ENCODE measurements around the gene SKOR2. TPM values are rescaled to one million over a fixed set of nuclear protein-coding genes. Genes with fewer than 3 reads are reported as not detected.
A peak's percentile ranks its signal among the peaks of the same experiment; 100 is the strongest.

SKOR2 gene
- total and polyA plus RNA-seq, 2 donors (not counting 1 experiment from before 2014, with no cell fraction given) = not detected

DNA sequence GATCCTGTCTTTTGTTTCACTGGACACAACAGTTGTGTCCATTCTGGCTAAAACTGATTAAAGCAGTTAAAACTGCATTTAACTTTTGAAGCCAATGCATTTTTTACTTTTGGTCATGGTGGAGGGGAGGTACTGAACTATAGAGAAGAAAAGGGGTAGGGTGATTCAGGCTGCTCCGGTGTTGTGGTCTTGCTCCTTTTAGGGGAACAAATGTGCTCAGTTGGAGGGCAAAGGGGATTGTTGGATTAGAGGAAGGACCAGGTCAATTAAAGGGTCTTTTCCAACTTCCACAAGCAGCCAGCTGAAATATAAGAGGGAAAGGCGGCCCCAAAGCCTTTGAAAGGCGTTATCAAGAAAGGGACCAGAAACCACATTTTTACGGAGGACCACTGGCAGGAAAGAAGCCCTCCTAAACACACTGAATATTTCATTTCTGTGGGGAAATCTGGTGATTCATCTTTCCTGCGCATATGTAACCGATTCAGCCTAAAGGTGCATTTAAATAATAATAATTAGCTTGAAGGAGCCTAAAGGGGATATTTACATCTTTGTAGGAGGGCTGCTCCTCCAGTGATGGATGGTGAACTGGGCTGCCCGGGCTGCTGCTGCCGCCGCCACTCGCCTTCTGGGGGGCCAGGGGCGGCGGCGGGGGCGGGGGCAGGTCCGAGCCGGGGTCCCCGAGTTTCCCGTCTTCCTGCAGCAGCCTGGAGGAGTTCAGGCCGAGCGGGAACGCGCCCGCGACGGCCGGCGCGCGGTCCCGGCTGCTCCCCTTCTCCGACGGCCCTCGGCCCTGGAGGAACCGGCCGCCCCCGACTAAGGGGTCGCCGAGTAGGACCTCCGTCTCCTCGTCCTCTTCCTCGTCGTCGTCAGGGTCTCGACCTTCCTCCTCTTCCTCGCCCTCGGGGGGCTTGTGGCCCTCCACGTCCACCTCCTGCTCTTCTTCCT, 5.2 kb downstream of the SKOR2 start:
- Histone ChIP-seq H3K4me1 (ENCODE audit: control insufficient read depth, extremely low read depth, insufficient read depth, low read length) (no peaks in the 10 kb centered on the region), H3K4me3 (replicated peaks in 1 of 4; ENCODE audit: control extremely low read depth in 1 of 4, insufficient read depth in 1 of 4, low read depth in 3 of 4, low read length in 4 of 4) (no peak overlapping the region), H3K9me3 (ENCODE audit: control insufficient read depth, insufficient read depth, low read depth, low read length) (no peaks in the 10 kb centered on the region), H3K9ac (ENCODE audit: insufficient read depth, low read length) (no peak overlapping the region), H3K36me3 (ENCODE audit: control insufficient read depth, insufficient read depth, low read length) (no peaks in the 10 kb centered on the region), H4K20me1 (ENCODE audit: control insufficient read depth, extremely low read depth, insufficient read depth, low read length) (no peaks in the 10 kb centered on the region), H2AFZ (ENCODE audit: low read length) (no peak overlapping the region), H3K4me2 (ENCODE audit: extremely low read depth, insufficient read depth, low read length) (no peak overlapping the region), H3K27me3 (ENCODE audit: control insufficient read depth, insufficient read depth, low read length) (peaks cover 37% of the 10 kb centered on the region), H3K79me2 (ENCODE audit: control insufficient read depth, insufficient read depth, low read length) (no peaks in the 10 kb centered on the region), H3K27ac (ENCODE audit: insufficient read depth, low read length) (no peak overlapping the region)
- no peak for DNase-seq (ENCODE audit: low read depth in 2 of 2)
- TF ChIP-seq, protein P1, sequence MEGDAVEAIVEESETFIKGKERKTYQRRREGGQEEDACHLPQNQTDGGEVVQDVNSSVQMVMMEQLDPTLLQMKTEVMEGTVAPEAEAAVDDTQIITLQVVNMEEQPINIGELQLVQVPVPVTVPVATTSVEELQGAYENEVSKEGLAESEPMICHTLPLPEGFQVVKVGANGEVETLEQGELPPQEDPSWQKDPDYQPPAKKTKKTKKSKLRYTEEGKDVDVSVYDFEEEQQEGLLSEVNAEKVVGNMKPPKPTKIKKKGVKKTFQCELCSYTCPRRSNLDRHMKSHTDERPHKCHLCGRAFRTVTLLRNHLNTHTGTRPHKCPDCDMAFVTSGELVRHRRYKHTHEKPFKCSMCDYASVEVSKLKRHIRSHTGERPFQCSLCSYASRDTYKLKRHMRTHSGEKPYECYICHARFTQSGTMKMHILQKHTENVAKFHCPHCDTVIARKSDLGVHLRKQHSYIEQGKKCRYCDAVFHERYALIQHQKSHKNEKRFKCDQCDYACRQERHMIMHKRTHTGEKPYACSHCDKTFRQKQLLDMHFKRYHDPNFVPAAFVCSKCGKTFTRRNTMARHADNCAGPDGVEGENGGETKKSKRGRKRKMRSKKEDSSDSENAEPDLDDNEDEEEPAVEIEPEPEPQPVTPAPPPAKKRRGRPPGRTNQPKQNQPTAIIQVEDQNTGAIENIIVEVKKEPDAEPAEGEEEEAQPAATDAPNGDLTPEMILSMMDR (conservative IDR thresholded peaks at IDR 0.05 in 1 of 2, IDR thresholded peaks at IDR 0.05 in 1 of 2; ENCODE audit: low read depth in 1 of 2, low read length in 2 of 2) = no peak
- TF ChIP-seq EZH2 (IDR thresholded peaks at IDR 0.05; ENCODE audit: low read length, missing control alignments) = peak; percentile 52

DNA sequence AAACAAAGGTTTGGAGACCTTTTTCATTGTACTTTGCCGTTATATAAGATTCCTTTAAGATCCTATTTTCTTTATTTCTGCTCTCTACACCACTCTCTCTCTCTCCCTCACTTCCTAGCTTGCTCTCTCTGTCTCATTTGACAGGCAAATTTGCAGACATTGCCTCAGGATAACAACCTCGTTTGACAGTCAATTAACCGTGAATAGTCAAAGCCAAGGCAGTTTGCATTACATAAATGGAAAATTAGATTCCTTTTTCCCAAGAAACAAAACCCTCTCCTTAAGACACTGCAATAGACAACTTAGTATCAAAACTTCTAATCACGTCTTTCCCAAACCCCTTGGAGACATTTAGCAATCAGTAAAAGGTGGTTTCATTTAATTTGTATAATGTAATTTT, 7.4 kb downstream of the SKOR2 start:
- no peaks in the 10 kb centered on the region for H4K20me1 ChIP-seq (ENCODE audit: control insufficient read depth, extremely low read depth, insufficient read depth, low read length)
- no peak for DNase-seq (ENCODE audit: low read depth in 2 of 2)
- no peak overlapping the region for H3K9ac ChIP-seq (ENCODE audit: insufficient read depth, low read length)
- no peak overlapping the region for H2AFZ ChIP-seq (ENCODE audit: low read length)
- H3K9me3 ChIP-seq (ENCODE audit: control insufficient read depth, insufficient read depth, low read depth, low read length) = no peaks in the 10 kb centered on the region
- TF ChIP-seq EZH2 (IDR thresholded peaks at IDR 0.05; ENCODE audit: low read length, missing control alignments) = no peak
- TF ChIP-seq, protein P1 (conservative IDR thresholded peaks at IDR 0.05 in 1 of 2, IDR thresholded peaks at IDR 0.05 in 1 of 2; ENCODE audit: low read depth in 1 of 2, low read length in 2 of 2) = no peak
- no peaks in the 10 kb centered on the region for H3K4me1 ChIP-seq (ENCODE audit: control insufficient read depth, extremely low read depth, insufficient read depth, low read length)
- H3K79me2 ChIP-seq (ENCODE audit: control insufficient read depth, insufficient read depth, low read length) = no peaks in the 10 kb centered on the region
- H3K36me3 ChIP-seq (ENCODE audit: control insufficient read depth, insufficient read depth, low read length) = no peaks in the 10 kb centered on the region
- no peak overlapping the region for H3K27ac ChIP-seq (ENCODE audit: insufficient read depth, low read length)
- H3K4me2 ChIP-seq (ENCODE audit: extremely low read depth, insufficient read depth, low read length) = no peak overlapping the region
- no peak overlapping the region for H3K4me3 ChIP-seq (replicated peaks in 1 of 4; ENCODE audit: control extremely low read depth in 1 of 4, insufficient read depth in 1 of 4, low read depth in 3 of 4, low read length in 4 of 4)
- H3K27me3 ChIP-seq (ENCODE audit: control insufficient read depth, insufficient read depth, low read length) = peaks cover 21% of the 10 kb centered on the region

DNA sequence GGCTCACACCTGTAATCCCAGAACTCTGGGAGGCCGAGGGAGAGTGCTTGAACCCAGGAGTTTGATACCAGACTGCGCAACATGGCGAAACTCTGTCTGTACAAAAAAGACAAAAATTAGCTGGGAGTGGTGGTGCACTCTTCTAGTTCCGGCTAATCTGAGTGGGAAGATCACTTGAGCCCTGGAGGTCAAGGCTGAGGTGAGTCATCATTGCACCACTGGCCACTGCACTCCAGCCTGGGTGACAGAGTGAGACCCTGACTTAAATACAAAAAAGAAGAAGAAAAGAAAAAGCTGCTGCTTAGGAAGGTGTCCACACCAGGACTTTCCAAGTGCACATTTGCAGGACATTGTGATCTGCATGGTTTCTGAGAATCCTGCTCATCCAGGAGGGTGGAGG, 16.4 kb downstream of the SKOR2 start:
- H2AFZ ChIP-seq (ENCODE audit: low read length) = no peak overlapping the region
- no peaks in the 10 kb centered on the region for H3K9me3 ChIP-seq (ENCODE audit: control insufficient read depth, insufficient read depth, low read depth, low read length)
- no peaks in the 10 kb centered on the region for H3K36me3 ChIP-seq (ENCODE audit: control insufficient read depth, insufficient read depth, low read length)
- H3K9ac ChIP-seq (ENCODE audit: insufficient read depth, low read length) = no peak overlapping the region
- no peaks in the 10 kb centered on the region for H3K4me1 ChIP-seq (ENCODE audit: control insufficient read depth, extremely low read depth, insufficient read depth, low read length)
- no peak overlapping the region for H3K27ac ChIP-seq (ENCODE audit: insufficient read depth, low read length)
- TF ChIP-seq, protein P1 (conservative IDR thresholded peaks at IDR 0.05 in 1 of 2, IDR thresholded peaks at IDR 0.05 in 1 of 2; ENCODE audit: low read depth in 1 of 2, low read length in 2 of 2) = no peak
- no peak for TF ChIP-seq EZH2 (IDR thresholded peaks at IDR 0.05; ENCODE audit: low read length, missing control alignments)
- H3K79me2 ChIP-seq (ENCODE audit: control insufficient read depth, insufficient read depth, low read length) = no peaks in the 10 kb centered on the region
- no peak for DNase-seq (ENCODE audit: low read depth in 2 of 2)
- H3K27me3 ChIP-seq (ENCODE audit: control insufficient read depth, insufficient read depth, low read length) = no peaks in the 10 kb centered on the region
- no peak overlapping the region for H3K4me3 ChIP-seq (replicated peaks in 1 of 4; ENCODE audit: control extremely low read depth in 1 of 4, insufficient read depth in 1 of 4, low read depth in 3 of 4, low read length in 4 of 4)
- H3K4me2 ChIP-seq (ENCODE audit: extremely low read depth, insufficient read depth, low read length) = no peak overlapping the region
- H4K20me1 ChIP-seq (ENCODE audit: control insufficient read depth, extremely low read depth, insufficient read depth, low read length) = no peaks in the 10 kb centered on the region

Measured in fibroblast of lung (primary cell).